ENCODE results near the gene G6PC3.

DNA sequence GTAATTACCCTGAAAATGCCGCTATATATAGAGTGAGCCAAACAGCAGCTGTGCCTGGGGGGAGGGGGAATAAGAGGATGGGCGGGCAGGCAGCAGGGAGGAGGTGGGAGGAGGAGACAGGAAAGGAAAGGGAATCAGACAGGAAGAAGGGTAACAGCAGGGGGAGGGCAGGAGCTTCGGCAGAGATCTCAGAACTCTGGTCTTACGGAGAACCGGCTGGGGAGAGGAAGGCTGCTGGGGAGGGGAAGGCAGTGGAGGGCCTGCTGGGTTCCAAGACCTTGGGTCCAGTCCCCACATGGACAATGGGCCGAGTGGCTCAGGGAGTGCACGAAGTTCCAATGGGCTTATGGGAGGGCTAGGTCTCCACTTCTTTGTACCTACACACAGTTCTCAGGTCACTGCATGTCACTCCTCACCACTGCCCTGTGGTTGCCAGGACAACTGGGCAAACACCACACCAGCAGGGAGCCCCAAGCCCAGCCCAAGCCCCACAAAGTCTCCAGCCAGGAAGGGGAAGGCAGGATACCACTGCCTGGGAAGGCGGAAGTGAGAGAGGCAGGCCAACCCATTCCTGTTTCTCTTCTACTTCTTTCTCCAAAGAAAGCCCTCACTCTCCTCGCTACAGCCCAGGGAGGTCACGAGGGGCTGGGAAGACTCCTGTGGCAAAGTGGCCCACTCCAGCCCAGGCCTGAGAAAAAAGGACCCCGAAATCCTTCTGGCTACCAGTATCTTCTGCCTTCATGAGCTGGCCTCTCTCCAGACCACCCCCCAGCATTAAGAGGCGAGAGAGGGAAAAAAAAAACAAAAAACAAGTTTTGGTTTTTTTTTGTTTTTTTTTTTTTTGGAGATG lies 25.3 kb downstream of the G6PC3 start:
- TF ChIP-seq RAD21 (IDR thresholded peaks at IDR 0.05; ENCODE audit: low read depth) = peak; percentile 18; the same call in 1 of the 2 replicates
- TF ChIP-seq, protein P1, sequence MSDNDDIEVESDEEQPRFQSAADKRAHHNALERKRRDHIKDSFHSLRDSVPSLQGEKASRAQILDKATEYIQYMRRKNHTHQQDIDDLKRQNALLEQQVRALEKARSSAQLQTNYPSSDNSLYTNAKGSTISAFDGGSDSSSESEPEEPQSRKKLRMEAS (IDR thresholded peaks at IDR 0.05) = peak; percentile 56; the same call in 1 of the 2 replicates
- TF ChIP-seq CEBPB (IDR thresholded peaks at IDR 0.05) = no peak
- TF ChIP-seq, protein P2, sequence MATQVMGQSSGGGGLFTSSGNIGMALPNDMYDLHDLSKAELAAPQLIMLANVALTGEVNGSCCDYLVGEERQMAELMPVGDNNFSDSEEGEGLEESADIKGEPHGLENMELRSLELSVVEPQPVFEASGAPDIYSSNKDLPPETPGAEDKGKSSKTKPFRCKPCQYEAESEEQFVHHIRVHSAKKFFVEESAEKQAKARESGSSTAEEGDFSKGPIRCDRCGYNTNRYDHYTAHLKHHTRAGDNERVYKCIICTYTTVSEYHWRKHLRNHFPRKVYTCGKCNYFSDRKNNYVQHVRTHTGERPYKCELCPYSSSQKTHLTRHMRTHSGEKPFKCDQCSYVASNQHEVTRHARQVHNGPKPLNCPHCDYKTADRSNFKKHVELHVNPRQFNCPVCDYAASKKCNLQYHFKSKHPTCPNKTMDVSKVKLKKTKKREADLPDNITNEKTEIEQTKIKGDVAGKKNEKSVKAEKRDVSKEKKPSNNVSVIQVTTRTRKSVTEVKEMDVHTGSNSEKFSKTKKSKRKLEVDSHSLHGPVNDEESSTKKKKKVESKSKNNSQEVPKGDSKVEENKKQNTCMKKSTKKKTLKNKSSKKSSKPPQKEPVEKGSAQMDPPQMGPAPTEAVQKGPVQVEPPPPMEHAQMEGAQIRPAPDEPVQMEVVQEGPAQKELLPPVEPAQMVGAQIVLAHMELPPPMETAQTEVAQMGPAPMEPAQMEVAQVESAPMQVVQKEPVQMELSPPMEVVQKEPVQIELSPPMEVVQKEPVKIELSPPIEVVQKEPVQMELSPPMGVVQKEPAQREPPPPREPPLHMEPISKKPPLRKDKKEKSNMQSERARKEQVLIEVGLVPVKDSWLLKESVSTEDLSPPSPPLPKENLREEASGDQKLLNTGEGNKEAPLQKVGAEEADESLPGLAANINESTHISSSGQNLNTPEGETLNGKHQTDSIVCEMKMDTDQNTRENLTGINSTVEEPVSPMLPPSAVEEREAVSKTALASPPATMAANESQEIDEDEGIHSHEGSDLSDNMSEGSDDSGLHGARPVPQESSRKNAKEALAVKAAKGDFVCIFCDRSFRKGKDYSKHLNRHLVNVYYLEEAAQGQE (IDR thresholded peaks at IDR 0.05; ENCODE audit: low read depth) = no peak
- peak; percentile 34; the same call in 1 of the 2 replicates for TF ChIP-seq TCF12 (IDR thresholded peaks at IDR 0.05; ENCODE audit: low read depth)
- no peak for TF ChIP-seq CREB1 (IDR thresholded peaks at IDR 0.05; ENCODE audit: low read depth)
- no peak for TF ChIP-seq EP300 (IDR thresholded peaks at IDR 0.05; ENCODE audit: borderline replicate concordance)
- TF ChIP-seq ZBTB7A (IDR thresholded peaks at IDR 0.05; ENCODE audit: low read depth) = no peak
- peak; percentile 24; the same call in 1 of the 2 replicates for TF ChIP-seq YY1 (IDR thresholded peaks at IDR 0.05; ENCODE audit: low read depth)
- no peak for TF ChIP-seq FOXM1 (IDR thresholded peaks at IDR 0.05; ENCODE audit: borderline replicate concordance, low read depth)
- TF ChIP-seq, protein P3, sequence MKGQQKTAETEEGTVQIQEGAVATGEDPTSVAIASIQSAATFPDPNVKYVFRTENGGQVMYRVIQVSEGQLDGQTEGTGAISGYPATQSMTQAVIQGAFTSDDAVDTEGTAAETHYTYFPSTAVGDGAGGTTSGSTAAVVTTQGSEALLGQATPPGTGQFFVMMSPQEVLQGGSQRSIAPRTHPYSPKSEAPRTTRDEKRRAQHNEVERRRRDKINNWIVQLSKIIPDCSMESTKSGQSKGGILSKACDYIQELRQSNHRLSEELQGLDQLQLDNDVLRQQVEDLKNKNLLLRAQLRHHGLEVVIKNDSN (IDR thresholded peaks at IDR 0.05) = no peak
